Progenitor cell of endocrine pancreas (in vitro differentiated cells): Measurements from ENCODE around the gene WDR7. TPM values are rescaled to one million over a fixed set of nuclear protein-coding genes. Genes with fewer than 3 reads are reported as not detected.

Source experiments
- DNase-seq: peaks from one replicate; pipeline ENCODE4 v3.0.0; 2021; ENCODE audit warnings: low spot score; ENCODE audit not compliant: unreplicated experiment
- H3K27ac Mint-ChIP-seq: 2 replicates; pipeline ENCODE4 v1.8.0; 2021; ENCODE audit warnings: mild to moderate bottlenecking, moderate library complexity, mixed read lengths
- H3K27me3 Mint-ChIP-seq: 2 replicates; pipeline ENCODE4 v1.8.0; 2021; ENCODE audit warnings: mixed read lengths
- H3K36me3 Mint-ChIP-seq: 2 replicates; pipeline ENCODE4 v1.8.0; 2022; ENCODE audit warnings: mixed read lengths; ENCODE audit not compliant: insufficient read depth
- H3K4me1 Mint-ChIP-seq: 2 replicates; pipeline ENCODE4 v1.8.0; 2021; ENCODE audit warnings: low read depth, mixed read lengths
- H3K4me3 Mint-ChIP-seq: 2 replicates; pipeline ENCODE4 v1.8.0; 2021; ENCODE audit warnings: low read depth, mild to moderate bottlenecking, moderate library complexity, mixed read lengths
- H3K9me3 Mint-ChIP-seq: 2 replicates; pipeline ENCODE4 v1.8.0; 2021; ENCODE audit warnings: low read depth, mixed read lengths
- CTCF ChIP-seq: fragments of 200-600 bp; sonication (generic); IDR thresholded peaks from one replicate; pipeline ENCODE4 v1.5.0; 2021; ENCODE audit warnings: antibody characterized with exemption, mild to moderate bottlenecking; ENCODE audit not compliant: unreplicated experiment
- total RNA-seq: library from RNA; stranded (reverse); gene quantifications from 2 replicates; pipeline ENCODE4 v1.2.1, GENCODE V29; 2021

Gene WDR7
- total RNA-seq, 1 donor from 2014 or later, result 23.2 TPM

GRCh38 chr18:57051657-57052044 is 400.5 kb downstream of the WDR7 start:
- H3K27ac Mint-ChIP-seq, result peak overlapping the region; percentile 27
- no peak for DNase-seq
- H3K4me1 Mint-ChIP-seq, result peaks cover 45% of the 10 kb centered on the region
- no peak overlapping the region for H3K4me3 Mint-ChIP-seq
- TF ChIP-seq CTCF, result no peak
- H3K36me3 Mint-ChIP-seq, result no peaks in the 10 kb centered on the region
- no peaks in the 10 kb centered on the region for H3K27me3 Mint-ChIP-seq
- no peaks in the 10 kb centered on the region for H3K9me3 Mint-ChIP-seq

GRCh38 chr18:57052173-57052572 is 401.0 kb downstream of the WDR7 start:
- DNase-seq, result no peak
- H3K4me1 Mint-ChIP-seq, result peaks cover 45% of the 10 kb centered on the region
- no peaks in the 10 kb centered on the region for H3K9me3 Mint-ChIP-seq
- no peaks in the 10 kb centered on the region for H3K27me3 Mint-ChIP-seq
- TF ChIP-seq CTCF, result no peak
- peak overlapping the region; percentile 27 for H3K27ac Mint-ChIP-seq
- H3K4me3 Mint-ChIP-seq, result no peak overlapping the region
- no peaks in the 10 kb centered on the region for H3K36me3 Mint-ChIP-seq

GRCh38 chr18:57052759-57053158 is 401.6 kb downstream of the WDR7 start:
- Mint-ChIP-seq H3K27me3 (no peaks in the 10 kb centered on the region), H3K27ac (no peak overlapping the region), H3K36me3 (no peaks in the 10 kb centered on the region), H3K4me1 (peaks cover 44% of the 10 kb centered on the region), H3K9me3 (no peaks in the 10 kb centered on the region), H3K4me3 (no peak overlapping the region)
- TF ChIP-seq CTCF, result no peak
- DNase-seq, result no peak

GRCh38 chr18:57054891-57055290 is 403.7 kb downstream of the WDR7 start:
- Mint-ChIP-seq H3K4me3 (no peak overlapping the region), H3K9me3 (no peaks in the 10 kb centered on the region), H3K27ac (no peak overlapping the region), H3K27me3 (peaks cover 5% of the 10 kb centered on the region), H3K36me3 (no peaks in the 10 kb centered on the region), H3K4me1 (peaks cover 28% of the 10 kb centered on the region)
- DNase-seq, result no peak
- no peak for TF ChIP-seq CTCF

GRCh38 chr18:57057890-57058289 is 406.7 kb downstream of the WDR7 start:
- Mint-ChIP-seq H3K4me1 (peaks cover 9% of the 10 kb centered on the region), H3K4me3 (no peak overlapping the region), H3K9me3 (no peaks in the 10 kb centered on the region), H3K36me3 (no peaks in the 10 kb centered on the region), H3K27ac (no peak overlapping the region), H3K27me3 (peaks cover 11% of the 10 kb centered on the region)
- no peak for DNase-seq
- no peak for TF ChIP-seq CTCF
